ENCODE data around the gene CD69. TPM values are rescaled to one million over a fixed set of nuclear protein-coding genes. Genes with fewer than 3 reads are reported as not detected.

CD69 gene
- not detected in 2 replicates for total RNA-seq (2021)
- not detected for Bru-seq, nascent RNA
- percentile 12 among the genes with signal in this experiment for BruChase-seq, experiment 1, labeled RNA remaining after a 2-hour chase
- BruChase-seq, experiment 2, labeled RNA remaining after a 6-hour chase: not detected
- long read RNA-seq: 0 reads

DNA sequence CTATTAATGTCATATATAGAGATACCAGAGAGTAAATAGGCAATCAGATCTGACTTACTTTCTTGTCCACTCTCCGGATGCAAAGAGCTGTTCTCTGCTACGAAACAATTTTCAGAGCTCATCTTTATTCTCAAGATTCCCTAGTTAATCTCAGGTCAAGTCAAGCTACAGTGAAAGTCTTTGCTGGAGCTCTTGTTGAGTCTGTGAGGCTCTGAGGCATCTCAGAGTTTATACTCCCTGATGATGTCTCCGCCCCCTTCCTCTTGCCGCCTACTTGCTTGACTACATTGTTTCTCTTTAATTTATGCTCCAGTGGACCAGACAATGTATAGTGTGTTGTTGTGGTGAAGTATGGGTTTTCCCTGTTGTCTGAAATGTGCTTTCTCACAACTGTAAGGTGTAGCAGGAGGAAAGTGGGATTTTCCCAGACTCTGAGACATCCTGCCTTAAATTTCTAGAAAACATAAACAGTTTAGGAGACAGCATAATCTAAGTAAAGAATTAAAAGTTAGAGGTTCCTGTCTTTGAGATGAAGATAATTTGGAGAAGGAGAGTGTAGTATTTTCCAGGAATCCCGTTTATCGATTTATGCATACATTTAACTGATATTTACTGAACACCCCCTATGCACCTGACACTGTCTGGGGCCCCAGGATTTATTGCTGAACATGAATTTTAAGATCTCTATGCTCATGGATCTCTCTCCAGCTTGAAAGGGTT is at the start of gene CD69:
Gene CD69 (minus strand): TSS at position 203 of the 720 bp plus-strand sequence. CDS start 81 bp downstream, at position 122.
- POLR2A ChIA-PET (ENCODE audit: unreplicated experiment): interaction anchor here (0.6 kb wide), 1 partner anchor 80 kb away, joined by 8 read pairs; no protein-coding TSS in a partner anchor
- no peak within 1 kb of the TSS for H3K4me2 ChIP-seq
- H3K79me2 ChIP-seq (ENCODE audit: low read depth): no peaks in the 10 kb centered on the region
- no peaks in the 10 kb centered on the region for H3K9me2 ChIP-seq (ENCODE audit: insufficient read depth)
- H3K27ac ChIP-seq: no peak within 1 kb of the TSS
- no peak for TF ChIP-seq EZH2 (IDR thresholded peaks at IDR 0.05; ENCODE audit: low read depth)
- no peaks in the 10 kb centered on the region for H3K4me1 ChIP-seq (replicated peaks; ENCODE audit: insufficient read depth)
- H4K20me1 ChIP-seq (ENCODE audit: insufficient read depth): no peaks in the 10 kb centered on the region
- H3K4me3 ChIP-seq: no peak within 1 kb of the TSS
- intact Hi-C loops (cut with micrococcal nuclease; ENCODE audit: unreplicated experiment): no loop called here
- no peak for DNase-seq
- no TSS peak for BruUV-seq (replicated peaks)
- no peaks in the 10 kb centered on the region for H3K36me3 ChIP-seq (ENCODE audit: low read depth)
- H3K27me3 ChIP-seq (ENCODE audit: insufficient read depth, low read depth): no peaks in the 10 kb centered on the region
- no peaks in the 10 kb centered on the region; the same call in 1 of the 2 replicates for H3K9me3 ChIP-seq (ENCODE audit: insufficient read depth, low read depth)
- CTCF ChIA-PET: interaction anchor here (1.2 kb wide), 1 partner anchor 11 kb away, joined by 3 read pairs; no protein-coding TSS in a partner anchor
- H2AFZ ChIP-seq: no peak within 1 kb of the TSS
- H3F3A ChIP-seq (ENCODE audit: insufficient read depth, low read depth): no peaks in the 10 kb centered on the region

DNA sequence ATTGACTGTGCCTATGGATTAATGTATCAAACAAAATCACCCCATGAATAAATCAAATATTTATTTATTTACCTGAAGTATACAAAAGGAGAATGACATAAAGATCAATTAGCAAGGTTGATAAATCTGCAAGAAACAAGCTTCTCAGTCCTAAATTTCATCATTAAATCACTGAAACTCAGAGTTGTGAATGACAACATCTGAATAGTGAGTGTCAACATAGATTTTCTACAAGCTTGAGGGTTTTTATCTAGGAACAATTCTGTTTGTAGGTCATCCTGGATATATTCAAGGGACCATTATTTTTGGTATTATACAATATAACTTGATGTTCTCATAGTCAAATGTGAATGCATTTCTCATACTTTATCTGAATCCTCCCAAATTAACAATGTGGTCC is 49.2 kb upstream of the CD69 start:
- no peak overlapping the region for H3K4me3 ChIP-seq
- no TSS peak for BruUV-seq (replicated peaks)
- no peak overlapping the region for H3K27ac ChIP-seq
- POLR2A ChIA-PET (ENCODE audit: unreplicated experiment): no interaction called here
- H2AFZ ChIP-seq: no peak overlapping the region
- H3K9me2 ChIP-seq (ENCODE audit: insufficient read depth): no peaks in the 10 kb centered on the region
- no peaks in the 10 kb centered on the region for H4K20me1 ChIP-seq (ENCODE audit: insufficient read depth)
- intact Hi-C loops (cut with micrococcal nuclease; ENCODE audit: unreplicated experiment): loop anchor here (5.0 kb wide), 1 partner anchor 202 kb away; the partner anchor contains the start of gene CLEC12B
- H3K4me2 ChIP-seq: no peak overlapping the region
- no peaks in the 10 kb centered on the region for H3K9me3 ChIP-seq (ENCODE audit: insufficient read depth, low read depth)
- no peaks in the 10 kb centered on the region for H3K27me3 ChIP-seq (ENCODE audit: insufficient read depth, low read depth)
- TF ChIP-seq, protein P1, sequence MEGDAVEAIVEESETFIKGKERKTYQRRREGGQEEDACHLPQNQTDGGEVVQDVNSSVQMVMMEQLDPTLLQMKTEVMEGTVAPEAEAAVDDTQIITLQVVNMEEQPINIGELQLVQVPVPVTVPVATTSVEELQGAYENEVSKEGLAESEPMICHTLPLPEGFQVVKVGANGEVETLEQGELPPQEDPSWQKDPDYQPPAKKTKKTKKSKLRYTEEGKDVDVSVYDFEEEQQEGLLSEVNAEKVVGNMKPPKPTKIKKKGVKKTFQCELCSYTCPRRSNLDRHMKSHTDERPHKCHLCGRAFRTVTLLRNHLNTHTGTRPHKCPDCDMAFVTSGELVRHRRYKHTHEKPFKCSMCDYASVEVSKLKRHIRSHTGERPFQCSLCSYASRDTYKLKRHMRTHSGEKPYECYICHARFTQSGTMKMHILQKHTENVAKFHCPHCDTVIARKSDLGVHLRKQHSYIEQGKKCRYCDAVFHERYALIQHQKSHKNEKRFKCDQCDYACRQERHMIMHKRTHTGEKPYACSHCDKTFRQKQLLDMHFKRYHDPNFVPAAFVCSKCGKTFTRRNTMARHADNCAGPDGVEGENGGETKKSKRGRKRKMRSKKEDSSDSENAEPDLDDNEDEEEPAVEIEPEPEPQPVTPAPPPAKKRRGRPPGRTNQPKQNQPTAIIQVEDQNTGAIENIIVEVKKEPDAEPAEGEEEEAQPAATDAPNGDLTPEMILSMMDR (conservative IDR thresholded peaks at IDR 0.05): no peak
- no peak for TF ChIP-seq EZH2 (IDR thresholded peaks at IDR 0.05; ENCODE audit: low read depth)
- no peaks in the 10 kb centered on the region for H3K79me2 ChIP-seq (ENCODE audit: low read depth)
- DNase-seq: peak in 1 of 2 experiments; percentile 11
- CTCF ChIA-PET: no interaction called here
- no peaks in the 10 kb centered on the region for H3K4me1 ChIP-seq (replicated peaks; ENCODE audit: insufficient read depth)
- H3K36me3 ChIP-seq (ENCODE audit: low read depth): no peaks in the 10 kb centered on the region
- H3F3A ChIP-seq (ENCODE audit: insufficient read depth, low read depth): no peaks in the 10 kb centered on the region

DNA sequence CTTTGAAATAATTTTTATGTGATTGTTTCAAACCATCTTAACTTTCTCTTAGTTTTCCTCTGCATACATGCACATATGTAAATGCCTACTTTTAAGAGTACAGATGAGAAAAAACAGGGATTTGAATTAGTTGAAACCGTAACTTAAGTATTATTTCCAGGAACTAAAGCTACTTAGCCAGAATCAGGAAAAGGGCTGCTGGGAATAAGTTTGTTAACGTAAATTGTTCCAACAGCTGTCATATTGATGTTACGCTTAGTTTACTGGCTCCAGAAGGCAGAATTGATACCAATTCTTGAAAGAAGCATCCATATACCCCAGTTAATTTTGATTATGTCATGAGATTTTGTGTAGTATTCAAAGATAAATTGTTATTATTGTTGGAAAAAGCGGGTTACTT is 48.6 kb upstream of the CD69 start:
- Histone ChIP-seq H3K27me3 (ENCODE audit: insufficient read depth, low read depth) (no peaks in the 10 kb centered on the region), H3K27ac (no peak overlapping the region), H3K36me3 (ENCODE audit: low read depth) (no peaks in the 10 kb centered on the region), H3K9me3 (ENCODE audit: insufficient read depth, low read depth) (no peaks in the 10 kb centered on the region), H2AFZ (no peak overlapping the region), H3K4me3 (no peak overlapping the region), H3K79me2 (ENCODE audit: low read depth) (no peaks in the 10 kb centered on the region), H3K9me2 (ENCODE audit: insufficient read depth) (no peaks in the 10 kb centered on the region), H3K4me2 (no peak overlapping the region), H3K4me1 (replicated peaks; ENCODE audit: insufficient read depth) (no peaks in the 10 kb centered on the region), H3F3A (ENCODE audit: insufficient read depth, low read depth) (no peaks in the 10 kb centered on the region), H4K20me1 (ENCODE audit: insufficient read depth) (no peaks in the 10 kb centered on the region)
- no peak for DNase-seq
- ChIA-PET CTCF (no interaction called here), POLR2A (ENCODE audit: unreplicated experiment) (no interaction called here)
- no peak for TF ChIP-seq EZH2 (IDR thresholded peaks at IDR 0.05; ENCODE audit: low read depth)
- no TSS peak for BruUV-seq (replicated peaks)
- intact Hi-C loops (cut with micrococcal nuclease; ENCODE audit: unreplicated experiment): no loop called here

DNA sequence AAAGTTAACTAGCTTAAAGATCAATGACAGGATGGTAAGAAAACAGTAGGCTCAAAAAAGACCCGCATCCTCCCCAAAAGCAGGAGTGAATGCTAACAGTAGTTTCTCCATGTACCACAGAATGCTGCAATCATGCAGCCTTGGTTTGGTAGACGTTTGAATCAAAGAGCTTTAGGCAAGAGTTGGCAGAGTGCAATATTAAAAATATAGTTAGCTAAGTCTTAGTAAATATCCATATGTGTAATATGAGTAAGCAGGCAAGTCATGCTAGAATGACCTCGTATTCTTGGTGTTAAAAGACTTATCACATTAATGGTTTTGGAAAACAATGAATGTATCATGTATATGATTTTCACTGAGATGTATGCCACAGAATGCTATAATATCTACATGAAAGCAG is 47.8 kb upstream of the CD69 start:
- Histone ChIP-seq H3K9me2 (ENCODE audit: insufficient read depth) (no peaks in the 10 kb centered on the region), H3K27me3 (ENCODE audit: insufficient read depth, low read depth) (no peaks in the 10 kb centered on the region), H3K27ac (no peak overlapping the region), H2AFZ (no peak overlapping the region), H4K20me1 (ENCODE audit: insufficient read depth) (no peaks in the 10 kb centered on the region), H3K36me3 (ENCODE audit: low read depth) (no peaks in the 10 kb centered on the region), H3K79me2 (ENCODE audit: low read depth) (no peaks in the 10 kb centered on the region), H3F3A (ENCODE audit: insufficient read depth, low read depth) (no peaks in the 10 kb centered on the region), H3K4me2 (no peak overlapping the region), H3K9me3 (ENCODE audit: insufficient read depth, low read depth) (no peaks in the 10 kb centered on the region), H3K4me3 (no peak overlapping the region), H3K4me1 (replicated peaks; ENCODE audit: insufficient read depth) (no peaks in the 10 kb centered on the region)
- no peak for TF ChIP-seq EZH2 (IDR thresholded peaks at IDR 0.05; ENCODE audit: low read depth)
- TF ChIP-seq, protein P1 (conservative IDR thresholded peaks at IDR 0.05): no peak
- ChIA-PET POLR2A (ENCODE audit: unreplicated experiment) (interaction anchor here (0.7 kb wide), 1 partner anchor 608 kb away, joined by 3 read pairs; no protein-coding TSS in a partner anchor), CTCF (no interaction called here)
- peak in 1 of 2 experiments; percentile 9 for DNase-seq
- no TSS peak for BruUV-seq (replicated peaks)
- intact Hi-C loops (cut with micrococcal nuclease; ENCODE audit: unreplicated experiment): no loop called here
